ENCODE measurements around the gene COMMD6. TPM values are rescaled to one million over a fixed set of nuclear protein-coding genes. Genes with fewer than 3 reads are reported as not detected.
"Not testable (repeated sequence)": the region's sequence is repeated elsewhere in the genome, so short reads cannot be mapped to it uniquely, and the experiment has no call there.

Gene COMMD6
- total RNA-seq, 4 donors from 2014 or later: 17.0 to 29.4 (median 20.4) TPM

DNA sequence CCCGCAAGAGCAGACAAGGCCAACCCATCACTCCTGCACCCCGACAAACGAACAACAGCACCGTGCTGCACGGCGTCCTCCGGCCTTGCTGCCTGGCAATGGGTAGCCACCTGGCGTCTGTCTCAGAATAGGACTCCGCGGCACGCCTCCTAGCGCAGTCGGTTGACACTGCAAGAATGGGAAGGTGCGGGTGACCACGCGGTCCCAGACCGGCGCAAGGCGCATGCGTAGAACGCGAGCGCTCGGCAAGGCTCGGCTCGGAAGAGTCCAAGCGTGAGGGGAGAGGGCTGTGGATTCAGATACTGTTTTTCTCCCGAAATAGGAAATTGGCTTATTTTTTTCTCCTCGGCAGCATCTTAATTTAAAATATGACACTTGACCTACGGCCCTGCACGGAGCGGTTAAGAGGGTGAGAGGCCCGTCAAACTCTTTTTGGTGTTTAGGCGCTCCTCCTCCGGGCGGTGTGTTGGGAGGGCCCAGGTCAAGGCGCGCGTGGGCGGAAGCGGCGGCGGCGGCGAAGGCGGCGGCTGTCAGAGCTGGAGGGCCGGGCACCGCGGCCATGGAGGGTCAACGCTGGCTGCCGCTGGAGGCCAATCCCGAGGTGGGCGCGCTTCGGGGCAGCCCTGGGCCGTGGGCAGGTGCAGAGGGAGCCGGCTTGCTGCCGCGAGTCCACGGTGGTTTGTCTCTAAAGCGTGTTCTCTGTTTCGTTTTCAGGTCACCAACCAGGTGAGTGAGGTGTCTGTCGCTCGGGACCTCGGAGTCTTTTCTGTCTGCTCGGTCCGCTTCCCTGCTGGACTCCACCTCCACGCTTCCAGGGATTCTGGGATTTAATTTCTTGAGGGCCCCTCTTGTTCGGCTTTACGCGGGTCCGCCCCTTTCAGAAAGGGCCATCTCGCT is 11.9 kb upstream of the COMMD6 start, which contains the start of gene UCHL3:
UCHL3 (plus strand) TSS at position 530 of the 897 bp plus-strand sequence; CDS start at position 560, 30 bp downstream.
- peaks cover 0 to 10% of the 10 kb centered on the region in 2 donors for H3K36me3 ChIP-seq
- in situ Hi-C loops (cut with MboI; ENCODE audit: low sequenced_read_pairs in 4 of 4): loop anchor here in 1 of 4 donors (10.0 kb wide), 1 partner anchor 175 kb away; no protein-coding TSS in a partner anchor
- intact Hi-C loops (cut with DNase I; ENCODE audit: low total_unique reads): loop anchor here (1.0 to 5.0 kb wide), 4 partner anchors 12 to 222 kb away; partner anchors contain the start of gene COMMD6

DNA sequence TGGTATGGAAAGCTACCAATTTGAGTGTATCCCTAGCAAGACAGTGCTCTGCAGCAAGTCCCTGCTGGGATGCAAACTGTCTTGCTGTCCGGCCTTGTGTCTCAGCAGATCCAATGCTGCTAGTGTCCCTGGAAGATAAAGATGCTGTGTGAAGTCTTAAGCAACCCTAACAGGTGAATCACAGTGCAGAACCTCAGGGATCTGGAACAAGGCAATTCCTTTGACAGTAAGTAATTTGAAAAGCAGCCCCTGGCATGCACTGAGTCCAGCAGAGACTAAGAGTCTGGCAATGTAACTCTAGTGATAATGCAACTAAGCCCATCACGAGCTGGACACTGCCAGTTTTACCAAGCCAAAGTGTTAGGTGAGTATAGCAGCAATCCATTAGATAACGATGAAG is 10.3 kb upstream of the COMMD6 start:
- no peak overlapping the region for H3K4me3 ChIP-seq
- no peaks in the 10 kb centered on the region for H3K36me3 ChIP-seq
- no peak overlapping the region for H3K27ac ChIP-seq
- DNase-seq (no peak), ATAC-seq (no peak)
- no peaks in the 10 kb centered on the region for H3K9me3 ChIP-seq
- TF ChIP-seq POLR2A (IDR thresholded peaks at IDR 0.05): no peak
- TF ChIP-seq, protein P1, sequence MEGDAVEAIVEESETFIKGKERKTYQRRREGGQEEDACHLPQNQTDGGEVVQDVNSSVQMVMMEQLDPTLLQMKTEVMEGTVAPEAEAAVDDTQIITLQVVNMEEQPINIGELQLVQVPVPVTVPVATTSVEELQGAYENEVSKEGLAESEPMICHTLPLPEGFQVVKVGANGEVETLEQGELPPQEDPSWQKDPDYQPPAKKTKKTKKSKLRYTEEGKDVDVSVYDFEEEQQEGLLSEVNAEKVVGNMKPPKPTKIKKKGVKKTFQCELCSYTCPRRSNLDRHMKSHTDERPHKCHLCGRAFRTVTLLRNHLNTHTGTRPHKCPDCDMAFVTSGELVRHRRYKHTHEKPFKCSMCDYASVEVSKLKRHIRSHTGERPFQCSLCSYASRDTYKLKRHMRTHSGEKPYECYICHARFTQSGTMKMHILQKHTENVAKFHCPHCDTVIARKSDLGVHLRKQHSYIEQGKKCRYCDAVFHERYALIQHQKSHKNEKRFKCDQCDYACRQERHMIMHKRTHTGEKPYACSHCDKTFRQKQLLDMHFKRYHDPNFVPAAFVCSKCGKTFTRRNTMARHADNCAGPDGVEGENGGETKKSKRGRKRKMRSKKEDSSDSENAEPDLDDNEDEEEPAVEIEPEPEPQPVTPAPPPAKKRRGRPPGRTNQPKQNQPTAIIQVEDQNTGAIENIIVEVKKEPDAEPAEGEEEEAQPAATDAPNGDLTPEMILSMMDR (IDR thresholded peaks at IDR 0.05 in 4 of 5, conservative IDR thresholded peaks at IDR 0.05 in 1 of 5): no peak
- intact Hi-C loops (cut with DNase I; ENCODE audit: low total_unique reads) (loop anchor here (2.0 to 5.0 kb wide), 3 partner anchors 67 to 221 kb away; no protein-coding TSS in a partner anchor), in situ Hi-C loops (cut with MboI; ENCODE audit: low sequenced_read_pairs in 4 of 4) (loop anchor here in 1 of 4 donors (10.0 kb wide), 1 partner anchor 173 kb away; no protein-coding TSS in a partner anchor)
- no peaks in the 10 kb centered on the region for H3K27me3 ChIP-seq
- peaks cover 25 to 28% of the 10 kb centered on the region in 2 donors for H3K4me1 ChIP-seq

More for the DNA sequence above, 11.9 kb upstream of the COMMD6 start, which contains the start of gene UCHL3:
- no peaks in the 10 kb centered on the region for H3K27me3 ChIP-seq
- H3K9me3 ChIP-seq: no peaks in the 10 kb centered on the region
- DNase-seq (peak; percentile 89 to 94), ATAC-seq (peak; percentile 99)
- peak; percentile 81 to 82 for TF ChIP-seq POLR2A (IDR thresholded peaks at IDR 0.05)
- TF ChIP-seq, protein P1 (IDR thresholded peaks at IDR 0.05 in 4 of 5, conservative IDR thresholded peaks at IDR 0.05 in 1 of 5): peak; percentile 77 to 88 (median 84)
- H3K4me3 ChIP-seq: peak within 1 kb of the TSS; percentile 82 to 98 (median 96)
- H3K27ac ChIP-seq: peak within 1 kb of the TSS; percentile 79 to 95 (median 94)
- peaks cover 28 to 36% of the 10 kb centered on the region in 2 donors for H3K4me1 ChIP-seq

DNA sequence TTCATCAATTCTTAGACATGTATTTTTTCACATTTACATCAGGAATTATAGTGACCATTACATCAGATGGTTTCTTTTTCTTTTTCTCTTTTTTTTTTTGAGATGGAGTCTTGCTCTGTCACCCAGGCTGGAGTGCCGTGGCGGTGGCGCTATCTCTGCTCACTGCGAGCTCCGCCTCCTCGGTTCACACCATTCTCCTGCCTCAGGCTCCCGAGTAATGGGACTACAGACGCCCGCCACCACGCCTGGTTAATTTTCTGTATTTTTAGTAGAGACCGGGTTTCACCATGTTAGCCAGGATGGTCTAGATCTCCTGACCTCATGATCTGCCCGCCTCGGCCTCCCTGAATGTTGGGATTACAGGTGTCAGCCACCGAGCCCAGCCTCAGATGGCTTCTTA is 7.7 kb upstream of the COMMD6 start:
- not testable (repeated sequence) for H3K9me3 ChIP-seq, ATAC-seq, DNase-seq, H3K27ac ChIP-seq, H3K4me3 ChIP-seq, H3K36me3 ChIP-seq, H3K27me3 ChIP-seq
- H3K4me1 ChIP-seq: peaks cover 5 to 11% of the 10 kb centered on the region in 2 donors
- intact Hi-C loops (cut with DNase I; ENCODE audit: low total_unique reads) (loop anchor here (5.0 kb wide), 1 partner anchor 218 kb away; no protein-coding TSS in a partner anchor), in situ Hi-C loops (cut with MboI; ENCODE audit: low sequenced_read_pairs in 4 of 4) (loop anchor here in 1 of 4 donors (10.0 kb wide), 1 partner anchor 171 kb away; no protein-coding TSS in a partner anchor)

- TF ChIP-seq POLR2A (IDR thresholded peaks at IDR 0.05): no peak
- TF ChIP-seq, protein P1 (IDR thresholded peaks at IDR 0.05 in 4 of 5, conservative IDR thresholded peaks at IDR 0.05 in 1 of 5): no peak
- no peaks in the 10 kb centered on the region for H3K36me3 ChIP-seq
- DNase-seq (no peak), ATAC-seq (no peak)
- H3K27me3 ChIP-seq: no peaks in the 10 kb centered on the region
- no peaks in the 10 kb centered on the region for H3K9me3 ChIP-seq
- intact Hi-C loops (cut with DNase I; ENCODE audit: low total_unique reads) (loop anchor here (5.0 kb wide), 1 partner anchor 218 kb away; no protein-coding TSS in a partner anchor), in situ Hi-C loops (cut with MboI; ENCODE audit: low sequenced_read_pairs in 4 of 4) (loop anchor here in 1 of 4 donors (10.0 kb wide), 1 partner anchor 170 kb away; no protein-coding TSS in a partner anchor)
- H3K4me1 ChIP-seq: peaks cover 2 to 5% of the 10 kb centered on the region in 2 donors
- H3K27ac ChIP-seq: no peak overlapping the region
- H3K4me3 ChIP-seq: no peak overlapping the region
These were observed 7.2 kb upstream of the COMMD6 start for GRCh38 chr13:75544681-75545330.

Measured in gastrocnemius medialis (tissue), 4 donors.